SK-N-SH (cell line): ENCODE data around the gene GAGE10. TPM values are rescaled to one million over a fixed set of nuclear protein-coding genes. Genes with fewer than 3 reads are reported as not detected.

Experiments used
- CTCF ChIA-PET: fragments of 300-600, 350-600 bp; formaldehyde crosslinking; extraction: SDS; loops from one replicate; lab custom pipeline; 2021; lab: Yijun Ruan, JAX
- POLR2A ChIA-PET: fragments of 350-600 bp; sonication (Branson Sonifier 250); formaldehyde crosslinking; extraction: SDS; loops from one replicate; lab custom pipeline; 2020; ENCODE audit warnings: antibody characterized with exemption, inconsistent platforms; lab: Yijun Ruan, JAX
- DNase-seq: peaks from one replicate; pipeline ENCODE4 v3.0.0; 2012
- H2AFZ ChIP-seq: fragments of 200-600 bp; sonication (generic); 2 replicates; pipeline ENCODE4 v1.8.1; 2016; ENCODE audit warnings: antibody characterized with exemption, mild to moderate bottlenecking, low read depth
- H3F3A ChIP-seq: fragments of 200-600 bp; sonication (generic); replicated peaks from 2 replicates; pipeline ENCODE3; 2016; ENCODE audit warnings: antibody characterized with exemption, mild to moderate bottlenecking; ENCODE audit not compliant: insufficient read depth
- H3K27ac ChIP-seq, 2 experiments: fragments of 200-500 bp in 1 of 2; fragments of 200-600 bp in 1 of 2; sonication (Bioruptor generic) in 1 of 2; sonication (generic), shearing (Covaris generic) in 1 of 2; 2 replicates each; pipeline versions ENCODE4 v1.5.1 to v1.6.1; 2014 to 2016; ENCODE audit warnings: low read depth in 2 of 2, inconsistent platforms in 1 of 2, low read length in 1 of 2, mild to moderate bottlenecking in 1 of 2, mixed read lengths in 1 of 2
- H3K27me3 ChIP-seq: fragments of 200-600 bp; sonication (generic), shearing (Covaris generic); 2 replicates; pipeline ENCODE4 v1.6.1; 2016; ENCODE audit warnings: mixed run types; ENCODE audit not compliant: insufficient read depth
- H3K36me3 ChIP-seq, 2 experiments: fragments of 200-500 bp in 1 of 2; fragments of 200-600 bp in 1 of 2; sonication (Bioruptor generic) in 1 of 2; sonication (generic) in 1 of 2; replicated peaks in 1 of 2; 2 replicates each; pipeline versions ENCODE3 to v1.5.1; 2014 to 2016; ENCODE audit warnings: low read length in 1 of 2, mild to moderate bottlenecking in 1 of 2; ENCODE audit not compliant: insufficient read depth in 2 of 2, control insufficient read depth in 1 of 2
- H3K4me1 ChIP-seq, 2 experiments: fragments of 200-500 bp in 1 of 2; fragments of 200-600 bp in 1 of 2; sonication (Bioruptor generic) in 1 of 2; sonication (generic), shearing (Covaris generic) in 1 of 2; 2 replicates each; pipeline versions ENCODE4 v1.5.1 to v1.6.1; 2014 to 2016; ENCODE audit warnings: low read depth in 1 of 2, low read length in 1 of 2, mixed run types in 1 of 2; ENCODE audit not compliant: insufficient read depth in 2 of 2, control insufficient read depth in 1 of 2
- H3K4me2 ChIP-seq: fragments of 200-600 bp; sonication (generic), shearing (Covaris generic); 2 replicates; pipeline ENCODE4 v1.6.1; 2017; ENCODE audit warnings: mixed run types
- H3K4me3 ChIP-seq, 2 experiments: fragments of 200-500 bp in 1 of 2; fragments of 200-600 bp in 1 of 2; sonication (Bioruptor generic) in 1 of 2; sonication (generic), shearing (Covaris generic) in 1 of 2; 2 replicates each; pipeline versions ENCODE4 v1.5.1 to v1.8.1; 2014 to 2016; ENCODE audit warnings: low read depth in 2 of 2, inconsistent platforms in 1 of 2, low read length in 1 of 2, mild to moderate bottlenecking in 1 of 2, mixed read lengths in 1 of 2, moderate library complexity in 1 of 2
- H3K79me2 ChIP-seq: fragments of 200-600 bp; sonication (generic); 2 replicates; pipeline ENCODE4 v1.8.1; 2017; ENCODE audit warnings: mild to moderate bottlenecking; ENCODE audit not compliant: insufficient read depth
- H3K9ac ChIP-seq: fragments of 200-600 bp; sonication (generic); 2 replicates; pipeline ENCODE4 v1.6.1; 2017; ENCODE audit warnings: mixed run types
- H3K9me2 ChIP-seq: fragments of 200-600 bp; sonication (generic); 2 replicates; pipeline ENCODE4 v1.6.1; 2017; ENCODE audit warnings: mixed run types
- H3K9me3 ChIP-seq: fragments of 200-600 bp; sonication (generic); 2 replicates; pipeline ENCODE4 v1.6.1; 2017; ENCODE audit warnings: mixed run types, mild to moderate bottlenecking, moderate library complexity
- H4K20me1 ChIP-seq: fragments of 200-600 bp; sonication (generic); 2 replicates; pipeline ENCODE4 v1.6.1; 2017; ENCODE audit warnings: mild to moderate bottlenecking, mixed run types; ENCODE audit not compliant: insufficient read depth
- CHD2 ChIP-seq: fragments of 150-350 bp; IDR thresholded peaks from 2 replicates; pipeline ENCODE4 v1.6.1; 2018; ENCODE audit warnings: low read length; ENCODE audit not compliant: partially characterized antibody
- ELF1 ChIP-seq: IDR thresholded peaks from 2 replicates; pipeline ENCODE4 v1.4.0; 2012
- EP300 ChIP-seq, 2 experiments: IDR thresholded peaks; 2 replicates each; pipeline versions ENCODE4 v1.4.0 to v1.6.1; 2012; ENCODE audit warnings: borderline replicate concordance in 1 of 2, low read depth in 1 of 2, low read length in 1 of 2
- EZH2phosphoT487 ChIP-seq: fragments of 200-600 bp; sonication (generic); IDR thresholded peaks from 2 replicates; pipeline ENCODE4 v1.6.1; 2017; ENCODE audit warnings: low read depth, mixed run types, mild to moderate bottlenecking, antibody characterized with exemption, moderate library complexity, borderline replicate concordance
- FOSL2 ChIP-seq: IDR thresholded peaks from 2 replicates; pipeline ENCODE4 v1.4.0; 2012; ENCODE audit warnings: low read depth, mild to moderate bottlenecking, moderate library complexity, borderline replicate concordance
- FOXJ3 ChIP-seq: sonication (generic); formaldehyde crosslinking; IDR thresholded peaks from 2 replicates; pipeline ENCODE4 v1.5.1; 2020; ENCODE audit warnings: mild to moderate bottlenecking, missing genetic modification reagents
- FOXM1 ChIP-seq: IDR thresholded peaks from 2 replicates; pipeline ENCODE4 v1.4.0; 2012; ENCODE audit warnings: low read depth, mild to moderate bottlenecking
- GATA2 ChIP-seq: sonication (generic); formaldehyde crosslinking; IDR thresholded peaks from 2 replicates; pipeline ENCODE4 v1.5.0; 2020; ENCODE audit warnings: mild to moderate bottlenecking, missing genetic modification reagents
- MEF2A ChIP-seq: IDR thresholded peaks from 2 replicates; pipeline ENCODE4 v1.4.0; 2012; ENCODE audit warnings: low read depth, borderline replicate concordance
- SMC3 ChIP-seq: IDR thresholded peaks from 2 replicates; pipeline ENCODE4 v1.6.1; 2012; ENCODE audit warnings: low read depth, low read length, improper control_type of control experiment
- YY1 ChIP-seq: IDR thresholded peaks from 2 replicates; pipeline ENCODE4 v1.4.0; 2012; ENCODE audit warnings: low read depth, mild to moderate bottlenecking
- WGBS: methylation state at CpG from one replicate; pipeline ENCODE4 v1.1.6; 2017; ENCODE audit warnings: low lambda C conversion rate; 5-methylcytosine and 5-hydroxymethylcytosine counted together
- polyA plus RNA-seq, 3 experiments: library from polyadenylated mRNA; depleted of rRNA; stranded (reverse); fragments of >200 nt; gene quantifications; 2 replicates each; pipeline ENCODE4 v1.2.3, GENCODE V29; 2012
- TF ChIP-seq, protein P1 (sequence below): IDR thresholded peaks from 2 replicates; pipeline ENCODE4; 2012
- TF ChIP-seq, protein P2 (sequence below): IDR thresholded peaks from 2 replicates; pipeline ENCODE4 v1.4.0; 2012; ENCODE audit warnings: low read depth, borderline replicate concordance
- TF ChIP-seq, protein P3 (sequence below): fragments of 150-350 bp; IDR thresholded peaks from 2 replicates; pipeline ENCODE4 v1.6.1; 2016; ENCODE audit warnings: mild to moderate bottlenecking, low read depth, low read length

The GAGE10 gene
- polyA plus RNA-seq, 1 of the 3 experiments (the other 2 are of a cell fraction), result not detected

DNA sequence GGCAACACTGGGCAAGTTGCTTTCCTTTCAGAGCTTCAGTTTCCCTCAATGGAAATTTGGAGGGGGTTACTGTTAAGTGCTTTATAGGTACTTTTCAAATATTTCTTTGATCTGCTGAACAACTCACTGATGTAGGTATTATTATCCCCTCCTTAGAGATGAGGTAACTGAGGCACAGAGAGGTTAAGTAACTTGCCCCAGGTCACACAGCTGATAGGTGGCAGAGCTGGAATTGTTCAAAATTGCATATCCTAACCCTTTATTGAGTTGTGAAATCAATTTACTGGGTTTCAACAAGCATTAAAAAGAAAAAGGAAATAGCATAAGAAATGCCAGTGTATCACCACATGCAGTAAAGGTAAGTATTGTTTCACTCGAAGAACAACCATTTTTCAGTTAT lies 27.2 kb upstream of the GAGE10 start:
- DNase-seq, result no peak
- H3K36me3 ChIP-seq, result no peaks in the 10 kb centered on the region
- H3K9me3 ChIP-seq, result no peaks in the 10 kb centered on the region
- TF ChIP-seq, protein P1, sequence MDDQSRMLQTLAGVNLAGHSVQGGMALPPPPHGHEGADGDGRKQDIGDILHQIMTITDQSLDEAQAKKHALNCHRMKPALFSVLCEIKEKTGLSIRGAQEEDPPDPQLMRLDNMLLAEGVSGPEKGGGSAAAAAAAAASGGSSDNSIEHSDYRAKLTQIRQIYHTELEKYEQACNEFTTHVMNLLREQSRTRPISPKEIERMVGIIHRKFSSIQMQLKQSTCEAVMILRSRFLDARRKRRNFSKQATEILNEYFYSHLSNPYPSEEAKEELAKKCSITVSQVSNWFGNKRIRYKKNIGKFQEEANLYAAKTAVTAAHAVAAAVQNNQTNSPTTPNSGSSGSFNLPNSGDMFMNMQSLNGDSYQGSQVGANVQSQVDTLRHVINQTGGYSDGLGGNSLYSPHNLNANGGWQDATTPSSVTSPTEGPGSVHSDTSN, result no peak
- H3K4me1 ChIP-seq, result peaks cover 0 to 11% of the 10 kb centered on the region in 2 experiments; a peak in 1 of 4 replicates
- no peak overlapping the region for H3K4me2 ChIP-seq
- peaks cover 20% of the 10 kb centered on the region; the same call in 1 of the 2 replicates for H4K20me1 ChIP-seq
- H2AFZ ChIP-seq, result no peak overlapping the region
- H3K27me3 ChIP-seq, result peaks cover 4% of the 10 kb centered on the region; the same call in 1 of the 2 replicates
- H3K79me2 ChIP-seq, result peaks cover 15% of the 10 kb centered on the region; the same call in 1 of the 2 replicates
- CTCF ChIA-PET, result no interaction called here
- POLR2A ChIA-PET, result no interaction called here
- WGBS, result 72% methylated on average over 1 of the region's 1 CpG
- H3K27ac ChIP-seq, result no peak overlapping the region
- no peak overlapping the region for H3K9ac ChIP-seq
- H3K4me3 ChIP-seq, result no peak overlapping the region
- H3K9me2 ChIP-seq, result no peaks in the 10 kb centered on the region
- H3F3A ChIP-seq, result no peaks in the 10 kb centered on the region

DNA sequence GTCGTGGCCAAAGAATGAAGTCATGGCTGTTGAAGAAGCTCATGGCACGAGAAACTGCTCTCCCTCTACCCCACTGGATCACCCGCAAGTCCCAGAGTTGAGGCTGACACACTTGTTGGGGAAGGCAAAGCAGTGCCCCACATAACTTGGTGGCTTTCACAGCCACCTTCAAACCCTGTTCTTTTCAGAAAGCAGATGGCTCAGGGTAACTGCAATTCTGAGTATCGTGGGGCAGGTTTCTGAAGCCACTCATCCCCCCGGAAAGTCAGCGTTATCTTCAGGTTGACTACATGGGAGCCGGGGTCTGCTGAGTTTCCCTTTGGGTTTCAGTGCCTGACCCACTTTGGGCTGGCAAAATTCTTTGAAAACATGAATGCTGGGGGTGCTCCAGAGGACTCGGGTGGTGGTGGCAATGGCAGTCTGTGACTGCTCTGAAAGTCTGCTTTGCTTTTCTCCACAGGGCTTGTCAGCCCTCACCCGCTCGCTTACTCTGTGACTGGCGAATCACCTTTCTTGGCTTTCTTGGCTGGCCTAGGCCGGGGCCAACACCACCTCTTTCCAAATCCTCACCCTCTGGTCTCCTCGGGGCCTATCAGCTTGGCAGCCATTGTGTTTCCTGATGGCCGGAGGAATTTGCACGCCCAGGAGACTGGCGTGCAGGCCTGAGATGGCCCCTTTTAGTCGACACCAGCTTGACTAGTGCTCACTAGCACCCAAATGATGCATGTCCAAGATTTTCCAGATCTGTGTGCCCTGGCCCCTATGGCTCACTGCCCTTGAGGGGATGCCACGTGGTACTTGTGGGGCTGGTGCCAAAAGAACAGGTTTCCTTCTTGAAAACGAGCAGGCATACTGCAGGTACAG lies 26.5 kb upstream of the GAGE10 start:
- H3K9me3 ChIP-seq, result no peaks in the 10 kb centered on the region
- no peak overlapping the region for H3K4me2 ChIP-seq
- peaks cover 8% of the 10 kb centered on the region; the same call in 1 of the 2 replicates for H3K79me2 ChIP-seq
- no peaks in the 10 kb centered on the region for H3F3A ChIP-seq
- WGBS, result 60% methylated on average over 19 of the region's 19 CpGs
- H3K27ac ChIP-seq, result no peak overlapping the region
- no peak for DNase-seq
- H2AFZ ChIP-seq, result no peak overlapping the region
- H4K20me1 ChIP-seq, result peaks cover 20% of the 10 kb centered on the region; the same call in 1 of the 2 replicates
- TF ChIP-seq CHD2 (no peak), SMC3 (no peak), FOXM1 (no peak)
- peaks cover 4% of the 10 kb centered on the region; the same call in 1 of the 2 replicates for H3K27me3 ChIP-seq
- ChIA-PET POLR2A (no interaction called here), CTCF (no interaction called here)
- peaks cover 0 to 7% of the 10 kb centered on the region in 2 experiments; a peak in 1 of 4 replicates for H3K4me1 ChIP-seq
- H3K9ac ChIP-seq, result no peak overlapping the region
- no peak overlapping the region for H3K4me3 ChIP-seq
- no peaks in the 10 kb centered on the region for H3K9me2 ChIP-seq
- H3K36me3 ChIP-seq, result no peaks in the 10 kb centered on the region

DNA sequence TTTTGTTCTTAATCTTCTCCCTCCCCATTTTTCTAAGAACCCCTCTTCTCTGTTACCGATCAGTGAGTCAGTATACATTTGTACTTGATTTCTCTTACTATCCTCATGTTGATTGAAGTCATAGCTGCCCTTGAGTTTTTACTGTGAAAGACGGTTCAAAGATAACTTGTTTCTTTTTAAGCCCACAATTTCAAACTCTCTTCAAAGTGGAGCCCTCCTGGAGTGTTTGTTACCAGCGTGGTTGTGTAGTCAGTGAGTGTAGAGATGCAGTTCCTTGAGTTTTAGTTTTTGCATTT lies 26.0 kb upstream of the GAGE10 start:
- Histone ChIP-seq H3K4me1 (peaks cover 0 to under 1% of the 10 kb centered on the region in 2 experiments; a peak in 1 of 4 replicates), H4K20me1 (peaks cover 20% of the 10 kb centered on the region; the same call in 1 of the 2 replicates), H3K27ac (no peak overlapping the region), H3K27me3 (peaks cover 4% of the 10 kb centered on the region; the same call in 1 of the 2 replicates), H3K36me3 (no peaks in the 10 kb centered on the region), H3K4me2 (no peak overlapping the region), H3K9me2 (no peaks in the 10 kb centered on the region), H3K9me3 (no peaks in the 10 kb centered on the region), H3K4me3 (no peak overlapping the region), H3K9ac (no peak overlapping the region), H2AFZ (no peak overlapping the region), H3K79me2 (peaks cover 2% of the 10 kb centered on the region; the same call in 1 of the 2 replicates), H3F3A (no peaks in the 10 kb centered on the region)
- POLR2A ChIA-PET, result no interaction called here
- CTCF ChIA-PET, result interaction anchor here (1.3 kb wide), 1 partner anchor 15 kb away, joined by 5 read pairs; no protein-coding TSS in a partner anchor
- 52% methylated on average over 3 of the region's 3 CpGs for WGBS
- DNase-seq, result no peak
- TF ChIP-seq FOXJ3 (CRISPR knock-in tag), result no peak
- TF ChIP-seq MEF2A, result no peak
- no peak for TF ChIP-seq EZH2phosphoT487
- TF ChIP-seq FOSL2, result no peak
- TF ChIP-seq CHD2, result no peak
- TF ChIP-seq FOXM1, result no peak
- TF ChIP-seq EP300 (IDR thresholded peaks at IDR 0.05; ENCODE audit: borderline replicate concordance in 1 of 2, low read depth in 1 of 2, low read length in 1 of 2), result no peak
- TF ChIP-seq YY1, result no peak
- TF ChIP-seq, protein P2, sequence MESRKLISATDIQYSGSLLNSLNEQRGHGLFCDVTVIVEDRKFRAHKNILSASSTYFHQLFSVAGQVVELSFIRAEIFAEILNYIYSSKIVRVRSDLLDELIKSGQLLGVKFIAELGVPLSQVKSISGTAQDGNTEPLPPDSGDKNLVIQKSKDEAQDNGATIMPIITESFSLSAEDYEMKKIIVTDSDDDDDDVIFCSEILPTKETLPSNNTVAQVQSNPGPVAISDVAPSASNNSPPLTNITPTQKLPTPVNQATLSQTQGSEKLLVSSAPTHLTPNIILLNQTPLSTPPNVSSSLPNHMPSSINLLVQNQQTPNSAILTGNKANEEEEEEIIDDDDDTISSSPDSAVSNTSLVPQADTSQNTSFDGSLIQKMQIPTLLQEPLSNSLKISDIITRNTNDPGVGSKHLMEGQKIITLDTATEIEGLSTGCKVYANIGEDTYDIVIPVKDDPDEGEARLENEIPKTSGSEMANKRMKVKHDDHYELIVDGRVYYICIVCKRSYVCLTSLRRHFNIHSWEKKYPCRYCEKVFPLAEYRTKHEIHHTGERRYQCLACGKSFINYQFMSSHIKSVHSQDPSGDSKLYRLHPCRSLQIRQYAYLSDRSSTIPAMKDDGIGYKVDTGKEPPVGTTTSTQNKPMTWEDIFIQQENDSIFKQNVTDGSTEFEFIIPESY, result no peak
- TF ChIP-seq GATA2 (CRISPR knock-in tag), result no peak
- TF ChIP-seq, protein P3, sequence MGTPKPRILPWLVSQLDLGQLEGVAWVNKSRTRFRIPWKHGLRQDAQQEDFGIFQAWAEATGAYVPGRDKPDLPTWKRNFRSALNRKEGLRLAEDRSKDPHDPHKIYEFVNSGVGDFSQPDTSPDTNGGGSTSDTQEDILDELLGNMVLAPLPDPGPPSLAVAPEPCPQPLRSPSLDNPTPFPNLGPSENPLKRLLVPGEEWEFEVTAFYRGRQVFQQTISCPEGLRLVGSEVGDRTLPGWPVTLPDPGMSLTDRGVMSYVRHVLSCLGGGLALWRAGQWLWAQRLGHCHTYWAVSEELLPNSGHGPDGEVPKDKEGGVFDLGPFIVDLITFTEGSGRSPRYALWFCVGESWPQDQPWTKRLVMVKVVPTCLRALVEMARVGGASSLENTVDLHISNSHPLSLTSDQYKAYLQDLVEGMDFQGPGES, result no peak
- no peak for TF ChIP-seq ELF1
